Stomach (tissue), 4 donors: ENCODE data around the gene NDUFAF5.

Experiments used
- EP300 ChIP-seq: sonication (generic); formaldehyde crosslinking; IDR thresholded peaks from one replicate; pipeline ENCODE4 v1.6.1; 2017; ENCODE audit warnings: antibody characterized with exemption
- POLR2A ChIP-seq, 4 donors: fragments of 450-650 bp; IDR thresholded peaks; one replicate each; pipeline ENCODE4 v1.6.1; 2016; ENCODE audit warnings: antibody characterized with exemption in 4 of 4, control low read depth in 2 of 4, mild to moderate bottlenecking in 1 of 4, moderate library complexity in 1 of 4
- POLR2AphosphoS5 ChIP-seq, 3 donors: sonication (generic); formaldehyde crosslinking; IDR thresholded peaks; one replicate each; pipeline ENCODE4 v1.6.1; 2016; ENCODE audit warnings: antibody characterized with exemption in 3 of 3
- TF ChIP-seq, protein P1 (sequence below), 7 experiments: fragments of 450-650 bp in 4 of 7; fragments of 200-600 bp in 3 of 7; sonication (generic) in 3 of 7; IDR thresholded peaks; one replicate each; pipeline ENCODE4 v1.5.1; 2016 to 2019; ENCODE audit warnings: antibody characterized with exemption in 7 of 7, control low read depth in 2 of 7, mild to moderate bottlenecking in 1 of 7

DNA sequence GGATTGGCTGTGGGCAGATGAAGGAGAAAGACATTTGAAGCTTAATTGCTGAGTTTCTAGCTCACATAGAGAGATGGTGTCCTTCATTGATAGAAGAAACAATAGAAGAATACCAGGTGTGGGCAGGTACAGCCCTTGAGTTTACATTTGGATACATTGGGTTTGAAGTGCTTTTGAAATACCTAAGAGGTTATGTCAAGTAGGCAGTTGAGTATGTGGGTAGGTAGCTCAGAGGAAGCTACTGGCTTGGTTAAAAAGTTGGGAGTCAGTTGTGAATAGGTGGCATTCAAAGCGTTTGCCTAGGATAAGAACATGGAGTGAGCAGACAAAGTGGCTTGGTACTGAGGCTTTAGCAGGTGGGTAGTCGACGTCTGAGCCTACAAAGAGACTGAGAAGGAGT lies 25.0 kb downstream of the NDUFAF5 start:
- TF ChIP-seq POLR2A (IDR thresholded peaks at IDR 0.05) (no peak), POLR2AphosphoS5 (IDR thresholded peaks at IDR 0.05) (no peak), EP300 (no peak)
- TF ChIP-seq, protein P1, sequence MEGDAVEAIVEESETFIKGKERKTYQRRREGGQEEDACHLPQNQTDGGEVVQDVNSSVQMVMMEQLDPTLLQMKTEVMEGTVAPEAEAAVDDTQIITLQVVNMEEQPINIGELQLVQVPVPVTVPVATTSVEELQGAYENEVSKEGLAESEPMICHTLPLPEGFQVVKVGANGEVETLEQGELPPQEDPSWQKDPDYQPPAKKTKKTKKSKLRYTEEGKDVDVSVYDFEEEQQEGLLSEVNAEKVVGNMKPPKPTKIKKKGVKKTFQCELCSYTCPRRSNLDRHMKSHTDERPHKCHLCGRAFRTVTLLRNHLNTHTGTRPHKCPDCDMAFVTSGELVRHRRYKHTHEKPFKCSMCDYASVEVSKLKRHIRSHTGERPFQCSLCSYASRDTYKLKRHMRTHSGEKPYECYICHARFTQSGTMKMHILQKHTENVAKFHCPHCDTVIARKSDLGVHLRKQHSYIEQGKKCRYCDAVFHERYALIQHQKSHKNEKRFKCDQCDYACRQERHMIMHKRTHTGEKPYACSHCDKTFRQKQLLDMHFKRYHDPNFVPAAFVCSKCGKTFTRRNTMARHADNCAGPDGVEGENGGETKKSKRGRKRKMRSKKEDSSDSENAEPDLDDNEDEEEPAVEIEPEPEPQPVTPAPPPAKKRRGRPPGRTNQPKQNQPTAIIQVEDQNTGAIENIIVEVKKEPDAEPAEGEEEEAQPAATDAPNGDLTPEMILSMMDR (IDR thresholded peaks at IDR 0.05) = no peak
